ENCODE data around the gene USP47.

The USP47 gene

GRCh38 chr11:11967669-11968510 lies 126.1 kb downstream of the USP47 start:
- no peak for DNase-seq

GRCh38 chr11:11968511-11969280 lies 126.9 kb downstream of the USP47 start:
- DNase-seq = no peak

GRCh38 chr11:11969380-11970215 lies 127.8 kb downstream of the USP47 start:
- no peak for DNase-seq

GRCh38 chr11:11970556-11970955 lies 128.8 kb downstream of the USP47 start:
- no peak for DNase-seq

- DNase-seq = no peak
These were observed 130.3 kb downstream of the USP47 start for GRCh38 chr11:11971906-11972547.

GRCh38 chr11:11972730-11973341 lies 131.1 kb downstream of the USP47 start:
- no peak for DNase-seq

- DNase-seq = no peak
These were observed 131.6 kb downstream of the USP47 start for GRCh38 chr11:11973361-11973800.

GRCh38 chr11:11973866-11974265 lies 132.1 kb downstream of the USP47 start:
- no peak for DNase-seq

GRCh38 chr11:11975201-11976092 lies 133.7 kb downstream of the USP47 start:
- no peak for DNase-seq

GRCh38 chr11:11976481-11977127 lies 134.8 kb downstream of the USP47 start:
- DNase-seq = no peak

GRCh38 chr11:11977206-11977938 lies 135.6 kb downstream of the USP47 start:
- no peak for DNase-seq

- no peak for DNase-seq
These were observed 136.4 kb downstream of the USP47 start for GRCh38 chr11:11978098-11978637.

GRCh38 chr11:11978792-11979487 lies 137.2 kb downstream of the USP47 start:
- no peak for DNase-seq

- DNase-seq = no peak
These were observed 137.8 kb downstream of the USP47 start for GRCh38 chr11:11979488-11980117.

- no peak for DNase-seq
These were observed 138.4 kb downstream of the USP47 start for GRCh38 chr11:11980200-11980599.

GRCh38 chr11:11980841-11981308 lies 139.1 kb downstream of the USP47 start:
- DNase-seq = no peak

GRCh38 chr11:11981364-11981763 lies 139.6 kb downstream of the USP47 start:
- no peak for DNase-seq

- no peak for DNase-seq
These were observed 140.1 kb downstream of the USP47 start for GRCh38 chr11:11981840-11982239.
